IMR-90 (cell line): ENCODE measurements around the gene TPSD1. TPM values are rescaled to one million over a fixed set of nuclear protein-coding genes. Genes with fewer than 3 reads are reported as not detected.

Source experiments
- ATAC-seq: fragments of 200-7000 bp; cut with Tn5 transposase; 2 replicates; pipeline ENCODE4 v1.9.1; 2020; ENCODE audit warnings: low read depth, mild to moderate bottlenecking, moderate library complexity
- BruUV-seq: library from RNA; stranded (reverse); fragments of 400-500 nt; replicated peaks from 2 replicates; lab custom pipeline; 2021; lab: Mats Ljungman, UMichigan
- CTCF ChIA-PET: fragments of 300-600 bp; formaldehyde crosslinking; extraction: SDS; loops from one replicate; lab custom pipeline; 2021; ENCODE audit warnings: antibody characterized with exemption; lab: Yijun Ruan, JAX
- POLR2A ChIA-PET: fragments of 300-600 bp; sonication (Branson Sonifier 250); formaldehyde crosslinking; loops from one replicate; lab custom pipeline; 2022; ENCODE audit warnings: antibody characterized with exemption; ENCODE audit not compliant: unreplicated experiment; lab: Charles Lee
- DNase-seq: peaks from one replicate; pipeline ENCODE4 v3.0.0; 2013
- H2AFZ ChIP-seq: replicated peaks from 2 replicates; pipeline ENCODE3; 2013; ENCODE audit warnings: low read length, mild to moderate bottlenecking; ENCODE audit not compliant: poor library complexity
- H2AK5ac ChIP-seq: 2 replicates; pipeline ENCODE4 v1.6.1; 2013; ENCODE audit warnings: low read depth, low read length, inconsistent platforms
- H2AK9ac ChIP-seq: replicated peaks from 2 replicates; pipeline ENCODE3; 2013; ENCODE audit warnings: mild to moderate bottlenecking, low read depth, low read length, moderate library complexity; ENCODE audit not compliant: poor library complexity
- H2BK120ac ChIP-seq: 2 replicates; pipeline ENCODE4 v1.6.1; 2013; ENCODE audit warnings: low read depth, low read length, inconsistent platforms
- H2BK15ac ChIP-seq: 3 replicates; pipeline ENCODE4 v1.6.1; 2013; ENCODE audit warnings: low read depth, low read length, inconsistent platforms
- H2BK20ac ChIP-seq: 2 replicates; pipeline ENCODE4 v1.6.1; 2013; ENCODE audit warnings: low read depth, mild to moderate bottlenecking, inconsistent platforms, low read length, moderate library complexity
- H2BK5ac ChIP-seq: 2 replicates; pipeline ENCODE4 v1.6.1; 2013; ENCODE audit warnings: mild to moderate bottlenecking, low read depth, low read length, inconsistent platforms; ENCODE audit not compliant: poor library complexity, severe bottlenecking
- H3K14ac ChIP-seq: replicated peaks from 2 replicates; pipeline ENCODE4 v1.6.1; 2013; ENCODE audit warnings: low read depth, low read length, inconsistent platforms
- H3K18ac ChIP-seq: 2 replicates; pipeline ENCODE4 v1.6.1; 2013; ENCODE audit warnings: low read depth, low read length, control low read depth
- H3K23ac ChIP-seq: 2 replicates; pipeline ENCODE4 v1.6.1; 2013; ENCODE audit warnings: low read depth, low read length, inconsistent platforms
- H3K27ac ChIP-seq: 2 replicates; pipeline ENCODE4 v1.5.1; 2013; ENCODE audit warnings: mild to moderate bottlenecking, control low read depth, low read length; ENCODE audit not compliant: insufficient read depth
- H3K27me3 ChIP-seq: 2 replicates; pipeline ENCODE4 v1.6.1; 2013; ENCODE audit warnings: low read length; ENCODE audit not compliant: control insufficient read depth, insufficient read depth
- H3K36me3 ChIP-seq: 2 replicates; pipeline ENCODE4 v1.6.1; 2013; ENCODE audit warnings: low read length, mixed read lengths; ENCODE audit not compliant: control insufficient read depth, insufficient read depth
- H3K4ac ChIP-seq: 2 replicates; pipeline ENCODE4 v1.6.1; 2013; ENCODE audit warnings: low read depth, low read length, inconsistent platforms
- H3K4me1 ChIP-seq: 2 replicates; pipeline ENCODE4 v1.6.1; 2013; ENCODE audit warnings: low read length, mixed read lengths; ENCODE audit not compliant: control insufficient read depth, insufficient read depth
- H3K4me2 ChIP-seq: 2 replicates; pipeline ENCODE4 v1.6.1; 2013; ENCODE audit warnings: low read depth, mild to moderate bottlenecking, control low read depth, low read length, moderate library complexity
- H3K4me3 ChIP-seq: 2 replicates; pipeline ENCODE4 v1.5.1; 2013; ENCODE audit warnings: low read depth, mild to moderate bottlenecking, control low read depth, low read length, moderate library complexity; ENCODE audit not compliant: insufficient read depth
- H3K56ac ChIP-seq: 2 replicates; pipeline ENCODE4 v1.6.1; 2013; ENCODE audit warnings: low read length, inconsistent platforms; ENCODE audit not compliant: insufficient read depth; ENCODE audit errors: extremely low read depth
- H3K79me1 ChIP-seq, 2 experiments: 2 replicates each; pipeline ENCODE4 v1.6.1; 2013; ENCODE audit warnings: low read length in 2 of 2, inconsistent platforms in 1 of 2, low read depth in 1 of 2
- H3K9ac ChIP-seq: 2 replicates; pipeline ENCODE4 v1.6.1; 2013; ENCODE audit warnings: low read depth, low read length, control low read depth
- H3K9me1 ChIP-seq: 2 replicates; pipeline ENCODE4 v1.6.1; 2013; ENCODE audit warnings: low read length, inconsistent platforms; ENCODE audit not compliant: insufficient read depth
- H3K9me3 ChIP-seq: 2 replicates; pipeline ENCODE4 v1.6.1; 2013; ENCODE audit warnings: low read length; ENCODE audit not compliant: control insufficient read depth, insufficient read depth
- H4K20me1 ChIP-seq: 2 replicates; pipeline ENCODE4 v1.6.1; 2013; ENCODE audit warnings: low read length, inconsistent platforms; ENCODE audit not compliant: insufficient read depth
- H4K5ac ChIP-seq: 2 replicates; pipeline ENCODE4 v1.6.1; 2013; ENCODE audit warnings: mild to moderate bottlenecking, low read depth, low read length, control low read depth
- H4K8ac ChIP-seq, 2 experiments: 2 replicates each; pipeline ENCODE4 v1.6.1; 2013; ENCODE audit warnings: low read depth in 2 of 2, low read length in 2 of 2, control low read depth in 1 of 2, inconsistent platforms in 1 of 2
- H4K91ac ChIP-seq: 2 replicates; pipeline ENCODE4 v1.6.1; 2013; ENCODE audit warnings: low read depth, low read length, inconsistent platforms; ENCODE audit not compliant: insufficient read depth
- MAFK ChIP-seq: IDR thresholded peaks from 2 replicates; pipeline ENCODE4 v1.6.1; 2012; ENCODE audit warnings: low read depth, low read length, improper control_type of control experiment
- WGBS, 2 experiments: methylation state at CpG; one replicate each; pipeline versions ENCODE4 v1.1.5 to v1.1.7; 2013; ENCODE audit warnings: missing lambda C conversion rate in 2 of 2; ENCODE audit not compliant: insufficient read length in 1 of 2; ENCODE audit errors: extremely low coverage in 2 of 2; 5-methylcytosine and 5-hydroxymethylcytosine counted together
- dilution Hi-C: fragments of 300-500 bp; cut with HindIII; formaldehyde crosslinking; loops from one replicate; pipeline ENCODE4 v1.14.3; 2018; ENCODE audit warnings: low sequenced_read_pairs; ENCODE audit not compliant: unreplicated experiment
- in situ Hi-C: fragments of 300-500 bp; cut with MboI; formaldehyde crosslinking; loops from 3 replicates; pipeline ENCODE4 v1.14.3; 2019; ENCODE audit warnings: low sequenced_read_pairs, inconsistent platforms, mixed read lengths
- intact Hi-C: fragments of 100-400 bp; cut with micrococcal nuclease; formaldehyde crosslinking; loops from 2 replicates; pipeline ENCODE4 v1.10.0; 2022
- polyA plus RNA-seq, 3 experiments: library from polyadenylated mRNA; depleted of rRNA; stranded (reverse); fragments of >200 nt; gene quantifications; 2 replicates each; pipeline ENCODE4 v1.2.3, GENCODE V29; 2012; ENCODE audit warnings: low replicate concordance in 1 of 3
- total RNA-seq: library from RNA; depleted of rRNA; stranded (reverse); fragments of >200 nt; gene quantifications from 2 replicates; pipeline ENCODE4 v1.2.3, GENCODE V29; 2012

TPSD1 gene
- total and polyA plus RNA-seq, 2 of the 4 experiments (the other 2 are of a cell fraction), result not detected

DNA sequence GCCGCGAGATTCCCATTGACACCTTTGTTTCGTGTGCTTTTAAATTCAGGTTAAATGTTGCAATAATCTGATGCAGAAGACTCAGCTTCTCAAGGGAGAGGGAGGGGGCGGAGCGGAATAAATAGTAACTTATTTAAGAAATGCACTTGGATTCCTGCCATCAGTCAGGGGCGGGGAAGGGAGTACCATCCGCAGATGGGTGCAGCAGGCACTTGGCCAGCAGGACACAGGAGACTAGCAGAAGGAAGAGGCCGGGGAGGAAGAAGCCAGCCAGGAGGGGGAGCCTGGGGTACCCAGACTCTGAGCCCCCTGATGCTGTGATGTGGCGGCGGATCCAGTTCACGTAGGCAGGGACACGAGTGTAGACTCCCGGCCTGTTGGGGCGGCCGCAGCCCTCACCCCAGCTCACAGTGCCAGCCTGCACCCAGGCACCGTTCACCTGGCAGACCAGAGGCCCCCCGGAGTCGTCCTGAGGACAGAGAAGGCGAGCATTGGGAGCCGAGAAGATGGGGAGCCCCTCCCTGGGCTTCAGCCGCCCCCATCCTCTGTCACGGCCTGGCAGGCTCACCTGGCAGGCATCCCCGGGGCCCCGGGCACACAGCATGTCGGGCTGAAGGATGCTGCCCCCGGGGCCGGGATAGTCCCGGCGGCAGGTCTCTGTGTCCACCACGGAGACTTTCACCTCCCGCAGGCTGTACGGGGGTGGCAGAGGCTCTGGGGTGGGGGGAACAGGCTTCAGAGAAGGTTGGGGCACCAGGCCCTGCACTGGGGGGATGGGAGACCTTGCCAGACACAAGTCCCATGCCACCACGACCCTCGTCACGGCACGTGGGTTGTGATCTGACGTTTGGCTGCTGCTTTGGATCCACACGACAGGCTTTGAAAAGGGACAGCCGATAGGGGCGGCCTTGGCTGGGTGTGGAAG is 34.0 kb upstream of the TPSD1 start:
- H3K27me3 ChIP-seq, result no peaks in the 10 kb centered on the region; the same call in 1 of the 2 replicates
- H3K9me3 ChIP-seq, result no peaks in the 10 kb centered on the region
- no peak overlapping the region for H3K4me3 ChIP-seq
- H3K9ac ChIP-seq, result no peak overlapping the region
- intact Hi-C loops (no loop called here), dilution Hi-C loops (no loop called here), in situ Hi-C loops (loop anchor here (25.0 kb wide), 1 partner anchor 410 kb away; the partner anchor contains the start of gene GNG13)
- H3K14ac ChIP-seq, result no peak overlapping the region
- POLR2A ChIA-PET, result no interaction called here
- DNase-seq, result no peak
- H2AK9ac ChIP-seq, result no peak overlapping the region
- H4K5ac ChIP-seq, result no peak overlapping the region
- no peak overlapping the region for H3K27ac ChIP-seq
- no peaks in the 10 kb centered on the region for H3K9me1 ChIP-seq
- no peak overlapping the region for H2AFZ ChIP-seq
- H3K4me2 ChIP-seq, result no peak overlapping the region
- no peak overlapping the region for H2AK5ac ChIP-seq
- no peak for TF ChIP-seq MAFK
- no peak overlapping the region for H3K56ac ChIP-seq
- no peaks in the 10 kb centered on the region for H3K4me1 ChIP-seq
- H2BK15ac ChIP-seq, result no peak overlapping the region
- H3K79me1 ChIP-seq, result no peaks in the 10 kb centered on the region
- H3K4ac ChIP-seq, result no peak overlapping the region
- no peak overlapping the region for H4K8ac ChIP-seq
- H3K23ac ChIP-seq, result no peak overlapping the region
- peaks cover 2% of the 10 kb centered on the region; the same call in 1 of the 2 replicates for H3K36me3 ChIP-seq
- BruUV-seq, result no TSS peak
- H2BK20ac ChIP-seq, result no peak overlapping the region
- CTCF ChIA-PET, result no interaction called here
- H3K18ac ChIP-seq, result no peak overlapping the region
- WGBS, 2 experiments, result 71% methylated on average over 10 of the region's 40 CpGs; no CpG with 5 or more reads in 1 of the 2 experiments
- H4K20me1 ChIP-seq, result no peaks in the 10 kb centered on the region
- no peak overlapping the region for H2BK120ac ChIP-seq
- ATAC-seq, result no peak
- no peak overlapping the region for H2BK5ac ChIP-seq
- no peak overlapping the region for H4K91ac ChIP-seq
